H1 (cell line): ENCODE data around the gene BSN. TPM values are rescaled to one million over a fixed set of nuclear protein-coding genes. Genes with fewer than 3 reads are reported as not detected.

ENCODE experiments used
- CTCF ChIA-PET: fragments of 300-600 bp; sonication (Branson Sonifier 250); formaldehyde crosslinking; loops from one replicate; lab custom pipeline; 2021; ENCODE audit not compliant: partially characterized antibody; lab: Charles Lee
- POLR2A ChIA-PET: fragments of 300-600 bp; sonication (Branson Sonifier 250); formaldehyde crosslinking; loops from one replicate; lab custom pipeline; 2021; ENCODE audit warnings: inconsistent platforms; ENCODE audit not compliant: partially characterized antibody; lab: Charles Lee
- DNase-seq, 2 experiments: peaks; one replicate each; pipeline versions ENCODE4 v3.0.0 to v3.0.0-alpha.2; 2010 to 2022; ENCODE audit warnings: low spot score in 2 of 2, low read depth in 1 of 2, mixed read lengths in 1 of 2
- FAIRE-seq: peaks from 2 replicates; lab custom pipeline; 2011; peaks lifted over from hg19 to GRCh38; lab: Jason Lieb, UNC
- H2AFZ ChIP-seq: 2 replicates; pipeline ENCODE4 v1.8.1; 2012; ENCODE audit warnings: low read length, inconsistent platforms
- H2AK5ac ChIP-seq: 2 replicates; pipeline ENCODE4 v1.6.1; 2013; ENCODE audit warnings: low read depth, low read length
- H2BK120ac ChIP-seq: replicated peaks from 2 replicates; pipeline ENCODE3; 2013; ENCODE audit warnings: low read depth, low read length, inconsistent platforms
- H2BK12ac ChIP-seq: 2 replicates; pipeline ENCODE4 v1.6.1; 2013; ENCODE audit warnings: low read depth, low read length
- H2BK15ac ChIP-seq: 2 replicates; pipeline ENCODE4 v1.6.1; 2013; ENCODE audit warnings: low read length
- H2BK20ac ChIP-seq: 2 replicates; pipeline ENCODE4 v1.6.1; 2013; ENCODE audit warnings: low read length
- H2BK5ac ChIP-seq: 2 replicates; pipeline ENCODE4 v1.6.1; 2013; ENCODE audit warnings: low read depth, low read length
- H3K14ac ChIP-seq: 2 replicates; pipeline ENCODE4 v1.6.1; 2013; ENCODE audit warnings: inconsistent platforms; ENCODE audit not compliant: insufficient read length
- H3K18ac ChIP-seq: 2 replicates; pipeline ENCODE4 v1.6.1; 2013; ENCODE audit warnings: low read length; ENCODE audit errors: extremely low read depth
- H3K23ac ChIP-seq: 2 replicates; pipeline ENCODE4 v1.6.1; 2013; ENCODE audit warnings: inconsistent platforms; ENCODE audit not compliant: insufficient read length
- H3K23me2 ChIP-seq: 2 replicates; pipeline ENCODE4 v1.6.1; 2013; ENCODE audit warnings: low read depth, low read length
- H3K27ac ChIP-seq: 2 replicates; pipeline ENCODE4 v1.6.1; 2011; ENCODE audit warnings: low read depth, low read length, inconsistent platforms
- H3K27me3 ChIP-seq, 4 experiments: replicated peaks in 1 of 4; 1 replicate in 1 of 4; 2 replicates in 3 of 4; pipeline versions ENCODE4 v1.6.1 to v1.8.1; 2011 to 2013; ENCODE audit warnings: low read length in 3 of 4, mild to moderate bottlenecking in 3 of 4, inconsistent platforms in 2 of 4, mixed read lengths in 2 of 4, moderate library complexity in 1 of 4; ENCODE audit not compliant: control insufficient read depth in 3 of 4, insufficient read depth in 3 of 4; ENCODE audit errors: extremely low read depth in 1 of 4
- H3K36me3 ChIP-seq, 4 experiments: 2 replicates each; pipeline versions ENCODE4 v1.6.1 to v1.8.1; 2011 to 2013; ENCODE audit warnings: mild to moderate bottlenecking in 4 of 4, low read length in 3 of 4, moderate library complexity in 2 of 4, control low read depth in 1 of 4, inconsistent platforms in 1 of 4; ENCODE audit not compliant: insufficient read depth in 4 of 4, control insufficient read depth in 2 of 4
- H3K4ac ChIP-seq: replicated peaks from 2 replicates; pipeline ENCODE3; 2013; ENCODE audit warnings: low read length, low read depth, mixed read lengths, inconsistent platforms; ENCODE audit not compliant: insufficient read length
- H3K4me1 ChIP-seq, 4 experiments: replicated peaks in 1 of 4; 1 replicate in 1 of 4; 2 replicates in 3 of 4; pipeline versions ENCODE4 v1.6.1 to v1.8.1; 2011 to 2013; ENCODE audit warnings: low read length in 3 of 4, inconsistent platforms in 2 of 4, mixed read lengths in 1 of 4; ENCODE audit not compliant: insufficient read depth in 4 of 4, control insufficient read depth in 3 of 4
- H3K4me2 ChIP-seq, 2 experiments: 2 replicates each; pipeline versions ENCODE4 v1.6.1 to v1.8.1; 2011 to 2013; ENCODE audit warnings: low read depth in 2 of 2, low read length in 2 of 2, control low read depth in 1 of 2, inconsistent platforms in 1 of 2, mild to moderate bottlenecking in 1 of 2; ENCODE audit not compliant: insufficient read depth in 1 of 2
- H3K4me3 ChIP-seq, 4 experiments: fragments of 200-600, 300-600 bp in 1 of 4; sonication (generic), shearing (Covaris generic), sonication (Bioruptor Twin) in 1 of 4; 2 replicates each; pipeline versions ENCODE4 v1.5.1 to v1.8.1; 2011 to 2016; ENCODE audit warnings: low read length in 4 of 4, low read depth in 3 of 4, control low read depth in 2 of 4, inconsistent platforms in 2 of 4, mild to moderate bottlenecking in 2 of 4, mixed read lengths in 1 of 4, moderate library complexity in 1 of 4; ENCODE audit not compliant: insufficient read depth in 2 of 4; ENCODE audit errors: extremely low read depth in 1 of 4
- H3K56ac ChIP-seq: replicated peaks from 2 replicates; pipeline ENCODE3; 2013; ENCODE audit warnings: low read depth, mild to moderate bottlenecking, mixed read lengths, low read length, inconsistent platforms; ENCODE audit not compliant: insufficient read length
- H3K79me1 ChIP-seq: 2 replicates; pipeline ENCODE4 v1.6.1; 2013; ENCODE audit warnings: low read depth, low read length, control low read depth
- H3K79me2 ChIP-seq, 2 experiments: 2 replicates each; pipeline versions ENCODE4 v1.6.1 to v1.8.1; 2012 to 2013; ENCODE audit warnings: low read length in 2 of 2, mild to moderate bottlenecking in 2 of 2, inconsistent platforms in 1 of 2; ENCODE audit not compliant: insufficient read depth in 2 of 2, control insufficient read depth in 1 of 2
- H3K9ac ChIP-seq, 4 experiments: replicated peaks in 1 of 4; 1 replicate in 1 of 4; 2 replicates in 3 of 4; pipeline versions ENCODE4 v1.6.1 to v1.8.1; 2011 to 2013; ENCODE audit warnings: low read depth in 3 of 4, low read length in 3 of 4, control low read depth in 2 of 4, mild to moderate bottlenecking in 2 of 4, moderate library complexity in 2 of 4, inconsistent platforms in 1 of 4; ENCODE audit errors: extremely low read depth in 1 of 4
- H3K9me3 ChIP-seq, 2 experiments: 2 replicates each; pipeline versions ENCODE4 v1.6.1 to v1.8.1; 2012 to 2013; ENCODE audit warnings: mild to moderate bottlenecking in 2 of 2, moderate library complexity in 2 of 2, control low read depth in 1 of 2, inconsistent platforms in 1 of 2, low read depth in 1 of 2, low read length in 1 of 2, mixed read lengths in 1 of 2; ENCODE audit not compliant: insufficient read depth in 2 of 2
- H4K20me1 ChIP-seq, 2 experiments: replicated peaks in 1 of 2; 2 replicates each; pipeline versions ENCODE3 to v1.8.1; 2011 to 2013; ENCODE audit warnings: inconsistent platforms in 2 of 2, low read length in 2 of 2, mild to moderate bottlenecking in 1 of 2; ENCODE audit not compliant: insufficient read depth in 2 of 2, control insufficient read depth in 1 of 2
- H4K5ac ChIP-seq: 2 replicates; pipeline ENCODE4 v1.6.1; 2013; ENCODE audit warnings: low read length, low read depth, mixed read lengths, inconsistent platforms; ENCODE audit not compliant: insufficient read length
- H4K8ac ChIP-seq: 2 replicates; pipeline ENCODE4 v1.8.0; 2013; ENCODE audit warnings: mild to moderate bottlenecking, moderate library complexity, low read length, inconsistent platforms; ENCODE audit not compliant: insufficient read depth; ENCODE audit errors: extremely low read depth
- H4K91ac ChIP-seq: replicated peaks from 2 replicates; pipeline ENCODE3; 2013; ENCODE audit warnings: low read length, mixed read lengths, inconsistent platforms; ENCODE audit not compliant: insufficient read length
- BRCA1 ChIP-seq: IDR thresholded peaks from 2 replicates; pipeline ENCODE4 v1.6.1; 2012; ENCODE audit warnings: low read depth, low read length, improper control_type of control experiment
- GABPA ChIP-seq: IDR thresholded peaks from 2 replicates; pipeline ENCODE4 v1.6.1; 2011; ENCODE audit warnings: mild to moderate bottlenecking, low read length, moderate library complexity, borderline replicate concordance; ENCODE audit not compliant: insufficient read depth
- JUND ChIP-seq: IDR thresholded peaks from 2 replicates; pipeline ENCODE4 v1.6.1; 2011; ENCODE audit warnings: mild to moderate bottlenecking, improper control_type of control experiment, low read length
- PHF8 ChIP-seq: fragments of 200-600 bp; sonication (generic); conservative IDR thresholded peaks from 2 replicates; pipeline ENCODE4 v1.7.1; 2012; ENCODE audit warnings: low read depth, mild to moderate bottlenecking, inconsistent platforms, low read length, moderate library complexity
- POU5F1 ChIP-seq: IDR thresholded peaks from 2 replicates; pipeline ENCODE4 v1.6.1; 2011; ENCODE audit warnings: low read depth, mild to moderate bottlenecking, low read length, moderate library complexity
- RBBP5 ChIP-seq: IDR thresholded peaks from 2 replicates; pipeline ENCODE4 v1.7.1; 2012; ENCODE audit warnings: low read depth, mild to moderate bottlenecking, inconsistent platforms, low read length, moderate library complexity, borderline replicate concordance
- SAP30 ChIP-seq: fragments of 300-600 bp; sonication (generic); IDR thresholded peaks from 2 replicates; pipeline ENCODE4 v1.7.1; 2012; ENCODE audit warnings: low read length, moderate library complexity, mild to moderate bottlenecking, inconsistent platforms; ENCODE audit not compliant: insufficient read depth, insufficient replicate concordance
- SIRT6 ChIP-seq: IDR thresholded peaks from one replicate; pipeline ENCODE4 v1.7.1; 2012; ENCODE audit warnings: low read length, inconsistent platforms
- SIX5 ChIP-seq: IDR thresholded peaks from 2 replicates; pipeline ENCODE4 v1.6.1; 2011; ENCODE audit warnings: mild to moderate bottlenecking, low read depth, low read length
- SUZ12 ChIP-seq: fragments of 200-600 bp; sonication (generic); IDR thresholded peaks from 2 replicates; pipeline ENCODE4 v1.6.1; 2012; ENCODE audit warnings: mild to moderate bottlenecking, inconsistent platforms, low read length, moderate library complexity, mixed read lengths
- TAF1 ChIP-seq: IDR thresholded peaks from 2 replicates; pipeline ENCODE4 v1.6.1; 2011; ENCODE audit warnings: mild to moderate bottlenecking, low read depth, low read length
- TBP ChIP-seq: IDR thresholded peaks from 2 replicates; pipeline ENCODE4 v1.6.1; 2011; ENCODE audit warnings: low read depth, low read length, improper control_type of control experiment
- WGBS, 2 experiments: shearing (Covaris generic) in 1 of 2; methylation state at CpG; one replicate each; pipeline versions ENCODE4 v1.1.6 to v1.1.7; 2013 to 2015; ENCODE audit warnings: low lambda C conversion rate in 2 of 2, mixed read lengths in 2 of 2, inconsistent platforms in 1 of 2, low coverage in 1 of 2, missing lambda C conversion rate in 1 of 2; ENCODE audit not compliant: insufficient replicate concordance in 2 of 2, insufficient coverage in 1 of 2, insufficient read length in 1 of 2; ENCODE audit errors: extremely low coverage in 1 of 2, missing lambda C conversion rate in 1 of 2; 5-methylcytosine and 5-hydroxymethylcytosine counted together
- polyA plus RNA-seq, 7 experiments: library from polyadenylated mRNA; depleted of rRNA in 3 of 7; stranded (reverse) in 5 of 7; unstranded in 2 of 7; fragments of >200 nt in 5 of 7; fragments of 200-250 nt in 2 of 7; gene quantifications; 1 replicate in 5 of 7; 2 replicates in 1 of 7; 4 replicates in 1 of 7; pipeline versions ENCODE4 v1.2.1 to v1.2.3, GENCODE V29; 2011 to 2013; ENCODE audit warnings: missing spikeins in 2 of 7, mixed read lengths in 2 of 7
- total RNA-seq: library from RNA; stranded (reverse); fragmentation: NEBNext Ultra II Directional; extraction: Animal tissue kit (Norgen Biotek cat#: 25700); gene quantifications from 2 replicates; pipeline ENCODE4 v1.2.1, GENCODE V29; 2021

Gene BSN
- total and polyA plus RNA-seq, 2 of the 8 experiments (the other 6 are each of a cell fraction or from before 2014, with no cell fraction given), result 0.60 to 3.0 TPM

- Histone ChIP-seq H3K23ac (no peak overlapping the region), H3K27me3 (no peaks in the 10 kb centered on the region), H4K5ac (no peak overlapping the region), H3K56ac (no peak overlapping the region), H2BK15ac (no peak overlapping the region), H3K14ac (no peak overlapping the region), H3K36me3 (no peaks in the 10 kb centered on the region), H2BK120ac (no peak overlapping the region), H2BK5ac (no peak overlapping the region), H3K4me3 (no peak overlapping the region), H3K4me2 (no peak overlapping the region), H4K8ac (no peak overlapping the region; the same call in 1 of the 2 replicates), H3K79me1 (no peaks in the 10 kb centered on the region), H3K9me3 (no peaks in the 10 kb centered on the region), H3K23me2 (no peaks in the 10 kb centered on the region)
- no peak for FAIRE-seq
- TF ChIP-seq TBP (no peak), SUZ12 (no peak), POU5F1 (no peak), TAF1 (no peak), GABPA (no peak), SAP30 (no peak), PHF8 (no peak), SIX5 (no peak), BRCA1 (no peak), SIRT6 (no peak), RBBP5 (no peak), JUND (no peak)
- TF ChIP-seq, all 59 proteins: peak for 0
- Histone ChIP-seq H2BK20ac (no peak overlapping the region), H2BK12ac (no peak overlapping the region), H3K79me2 (no peaks in the 10 kb centered on the region), H3K27ac (no peak overlapping the region), H3K18ac (no peak overlapping the region), H2AFZ (no peak overlapping the region), H3K9ac (no peak overlapping the region), H2AK5ac (no peak overlapping the region), H4K91ac (no peak overlapping the region), H3K4ac (no peak overlapping the region), H4K20me1 (no peaks in the 10 kb centered on the region), H3K4me1 (no peaks in the 10 kb centered on the region; a peak in 1 of 7 replicates)
- ChIA-PET CTCF (interaction anchor here (0.8 to 7.9 kb wide), 10 partner anchors 9 to 113 kb away, joined by 3 to 39 read pairs (median 4); no protein-coding TSS in a partner anchor), POLR2A (interaction anchor here (0.8 to 1.6 kb wide), 2 partner anchors 16 to 50 kb away, joined by 3 read pairs; no protein-coding TSS in a partner anchor)
- 95% methylated on average over 21 of the region's 21 CpGs; no CpG with 5 or more reads in 1 of the 2 experiments for WGBS, 2 experiments
- DNase-seq, result no peak
These were observed 98.7 kb downstream of the BSN start for GRCh38 chr3:49652903-49653415.
